Stimulated activated CD8-positive, alpha-beta memory T cell treated with anti-CD3 and anti-CD28 coated beads, Interleukin-15, amount 100 ng/mL, for 24 hours (primary cell): ENCODE data around the gene POU2F3.

Source experiments
- DNase-seq: peaks from one replicate; pipeline ENCODE4 v3.0.0-alpha.2; 2020; ENCODE audit warnings: low read depth

Gene POU2F3

DNA sequence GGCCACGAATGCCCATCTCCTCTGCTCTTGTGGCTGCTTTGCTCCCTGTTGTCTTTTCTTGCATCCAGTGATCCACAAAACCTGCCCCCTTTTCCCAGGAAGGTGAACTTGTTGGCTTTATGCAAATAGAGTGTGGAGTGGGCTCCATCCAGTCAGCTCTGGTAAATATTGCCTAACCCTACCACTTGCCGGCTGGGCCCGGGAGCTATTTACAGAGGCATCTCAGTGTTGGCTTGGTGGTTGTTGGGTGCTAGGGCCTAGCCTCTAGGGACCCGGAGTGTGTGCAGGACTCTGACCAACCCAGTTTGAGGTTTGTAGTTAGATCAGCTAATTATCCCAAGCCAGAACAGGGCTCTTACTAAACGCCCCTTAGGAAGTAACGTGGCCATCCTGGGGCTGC lies 44.3 kb downstream of the POU2F3 start:
- DNase-seq: no peak

DNA sequence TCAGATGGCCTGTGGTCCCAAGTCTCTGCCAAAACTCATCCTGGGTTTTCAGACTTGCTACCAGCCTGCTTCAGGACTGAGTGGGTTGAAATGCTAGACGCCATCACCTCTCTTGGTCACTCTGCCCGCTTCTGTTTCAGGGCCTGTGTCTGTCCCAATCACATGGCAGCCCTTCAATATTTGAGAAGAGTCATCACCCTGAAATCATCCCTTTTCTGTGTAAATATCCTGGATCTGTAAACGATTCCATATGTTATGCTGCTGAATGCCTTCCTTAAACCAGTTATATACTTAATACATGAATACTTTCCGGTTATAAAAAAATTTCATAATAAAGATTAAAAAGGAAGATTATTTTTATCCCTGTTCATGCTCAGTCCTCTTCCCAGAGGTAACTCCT lies 45.3 kb downstream of the POU2F3 start:
- no peak for DNase-seq

GRCh38 chr11:120288021-120288420 lies 48.1 kb downstream of the POU2F3 start:
- no peak for DNase-seq

GRCh38 chr11:120289426-120289825 lies 49.5 kb downstream of the POU2F3 start:
- DNase-seq: no peak

DNA sequence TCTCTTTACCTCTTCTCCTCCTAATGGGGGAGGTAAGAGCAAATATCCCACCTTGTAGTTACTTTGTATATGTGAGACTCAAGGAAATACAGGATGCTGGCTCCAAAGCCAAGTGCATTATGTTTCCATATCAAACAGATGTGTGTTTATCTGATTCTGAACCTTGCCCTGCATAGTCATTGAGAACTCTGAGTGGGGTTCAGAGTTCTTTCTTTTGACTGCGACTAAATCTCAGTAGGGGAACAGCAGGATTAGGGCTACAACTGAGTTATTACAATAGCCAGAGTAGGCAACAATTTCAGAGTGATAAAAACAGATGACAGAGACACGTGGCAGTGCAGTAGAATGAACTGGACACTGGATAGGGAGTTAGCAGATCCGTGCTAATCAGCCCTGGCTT lies 51.0 kb downstream of the POU2F3 start:
- no peak for DNase-seq

- no peak for DNase-seq
Observed at GRCh38 chr11:120293038-120293800, 53.3 kb downstream of the POU2F3 start.

- DNase-seq: no peak
Observed at GRCh38 chr11:120294096-120294495, 54.2 kb downstream of the POU2F3 start.

- no peak for DNase-seq
Observed at GRCh38 chr11:120295099-120295498, 55.2 kb downstream of the POU2F3 start.

DNA sequence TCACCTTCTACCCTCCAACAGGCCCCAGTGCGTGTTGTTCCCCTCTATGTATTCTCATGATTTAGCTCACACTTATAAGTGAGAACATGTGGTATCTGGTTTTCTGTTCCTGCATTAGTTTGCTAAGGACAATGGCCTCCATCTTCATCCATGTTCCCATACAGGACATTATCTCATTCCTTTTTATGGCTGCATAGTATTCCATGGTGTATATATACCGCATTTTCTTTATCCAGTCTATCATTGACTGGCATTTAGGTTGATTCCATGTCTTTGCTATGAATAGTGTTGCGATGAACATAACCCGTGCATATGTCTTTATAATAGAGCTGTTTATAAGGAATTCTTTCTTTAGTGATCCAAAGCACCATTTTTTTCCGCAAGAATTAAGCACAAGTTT lies 56.6 kb downstream of the POU2F3 start:
- DNase-seq: no peak

- no peak for DNase-seq
Observed at GRCh38 chr11:120298461-120298860, 58.5 kb downstream of the POU2F3 start.

DNA sequence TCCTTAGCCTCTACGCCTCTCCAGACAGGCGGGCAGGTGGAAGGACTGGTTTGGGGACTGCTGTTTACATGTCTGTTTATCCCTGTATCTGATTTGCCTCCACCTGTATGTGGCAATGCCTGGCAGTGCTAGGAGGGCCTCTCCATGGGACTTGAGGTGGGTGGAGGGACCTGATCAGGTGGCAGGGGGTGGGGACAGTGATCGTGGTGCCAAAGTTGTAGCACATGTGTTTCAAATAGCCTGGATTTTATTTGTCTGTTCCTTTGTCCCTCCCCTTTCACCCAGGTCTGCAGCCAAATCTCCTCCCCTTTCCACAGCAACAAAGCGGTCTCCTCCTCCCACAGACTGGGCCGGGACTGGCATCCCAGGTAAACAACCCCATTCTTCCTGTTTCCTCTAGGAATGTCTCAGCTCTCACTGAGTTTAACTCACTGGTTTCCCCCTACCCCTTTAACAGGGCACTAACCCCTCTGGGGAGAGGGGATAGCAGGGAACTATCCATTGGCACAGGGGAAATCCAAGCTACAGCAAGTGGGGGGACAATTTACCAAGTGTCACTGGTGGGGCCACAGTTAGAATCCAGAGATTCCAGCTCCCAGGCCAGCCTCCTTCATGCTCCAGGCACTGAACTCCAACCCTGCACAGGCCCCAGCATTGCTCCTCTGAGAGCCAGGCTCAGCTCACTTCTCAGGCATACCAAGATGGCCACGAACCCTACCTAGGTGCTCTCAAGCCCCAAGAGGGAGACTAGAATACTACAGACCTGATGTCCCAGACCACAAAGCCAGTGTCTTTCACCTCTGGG lies 62.3 kb downstream of the POU2F3 start:
- no peak for DNase-seq

DNA sequence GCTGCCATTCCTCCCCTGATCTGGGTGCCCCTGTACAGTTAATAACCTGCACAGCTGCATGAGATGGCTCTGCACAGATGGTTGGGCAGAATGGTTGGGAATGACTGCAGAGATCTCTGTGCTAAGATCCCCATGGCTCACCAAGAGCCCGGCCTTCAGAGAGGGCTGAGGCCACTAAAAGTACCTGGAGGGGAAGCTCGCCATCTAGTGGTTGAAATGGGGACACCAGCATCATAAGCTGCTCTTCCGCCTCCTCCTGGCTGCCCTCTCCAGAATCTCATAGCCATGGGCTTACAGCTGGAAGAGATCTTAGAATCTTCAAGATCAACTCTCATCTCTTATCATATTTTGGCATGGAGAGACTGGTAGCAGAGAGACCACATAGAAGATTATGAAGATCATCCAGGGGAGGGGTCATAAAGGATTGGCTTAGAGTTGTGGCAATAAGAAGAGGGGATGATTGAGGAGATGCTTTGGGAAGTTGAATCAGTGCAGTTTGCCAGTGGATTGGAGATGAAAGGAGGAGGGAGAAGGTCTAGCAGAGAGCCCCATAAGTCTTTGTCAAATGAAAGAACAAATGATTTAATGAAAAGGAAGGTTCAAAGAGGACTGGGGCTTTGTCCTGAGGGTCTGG lies 63.2 kb downstream of the POU2F3 start:
- no peak for DNase-seq

DNA sequence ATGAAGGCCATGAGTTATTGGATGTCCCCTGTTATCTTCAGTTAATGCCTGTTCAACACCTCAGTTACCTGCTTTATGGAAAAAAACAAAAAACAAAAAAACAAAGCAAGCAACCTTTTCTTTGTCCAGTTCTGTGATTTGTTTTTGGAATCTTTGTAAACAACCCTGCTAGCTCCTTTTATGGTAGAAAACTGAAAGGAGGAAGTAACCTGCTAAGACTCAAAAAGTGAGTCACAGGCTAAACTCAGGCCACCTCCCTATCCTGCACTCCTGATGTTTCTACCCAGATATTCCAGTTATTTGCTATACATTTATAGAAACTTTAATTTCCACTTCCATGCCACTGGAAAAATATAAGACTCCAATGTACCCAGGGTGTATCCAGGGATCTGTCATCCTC lies 64.6 kb downstream of the POU2F3 start:
- DNase-seq: no peak

- DNase-seq: no peak
Observed at GRCh38 chr11:120305286-120305685, 65.3 kb downstream of the POU2F3 start.

- DNase-seq: no peak
Observed at GRCh38 chr11:120306519-120307242, 66.7 kb downstream of the POU2F3 start.

DNA sequence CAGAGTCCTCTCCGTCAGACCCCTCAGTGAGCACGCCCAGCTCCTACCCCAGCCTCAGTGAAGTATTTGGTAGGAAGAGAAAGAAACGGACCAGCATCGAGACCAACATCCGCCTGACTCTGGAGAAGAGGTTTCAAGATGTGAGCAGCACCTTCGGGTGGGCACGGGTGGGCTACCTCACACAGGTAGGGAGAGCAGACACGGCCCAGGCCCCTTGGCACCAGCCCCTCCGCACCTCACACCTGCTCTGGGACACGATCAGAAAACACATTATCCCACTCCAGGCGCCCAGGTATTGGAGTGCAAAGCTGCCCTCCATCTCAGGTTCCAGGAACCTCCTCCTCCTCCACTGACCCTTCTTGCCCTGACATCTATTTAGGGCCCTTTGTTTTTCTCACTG lies 67.5 kb downstream of the POU2F3 start:
- DNase-seq: no peak

DNA sequence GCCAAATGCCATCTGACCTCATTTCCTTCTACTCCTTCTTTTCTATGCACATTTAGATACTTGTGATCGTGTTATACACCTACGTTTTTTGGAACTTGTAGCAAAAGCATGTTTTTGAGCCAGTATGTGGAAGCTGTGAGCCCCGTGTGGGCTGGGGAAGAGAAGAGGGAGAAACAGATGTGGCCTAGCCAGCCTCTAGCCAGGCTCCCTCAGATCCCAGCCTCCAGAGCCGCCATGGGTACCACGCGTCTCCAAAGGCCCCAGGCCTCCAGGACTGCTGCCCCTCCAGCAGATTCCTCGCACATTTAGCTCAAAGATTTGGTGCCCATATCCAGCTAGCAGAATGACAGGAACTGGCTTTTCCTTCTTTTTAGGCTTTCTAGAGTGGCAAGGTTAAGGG lies 68.1 kb downstream of the POU2F3 start:
- no peak for DNase-seq

GRCh38 chr11:120310870-120311269 lies 70.9 kb downstream of the POU2F3 start:
- no peak for DNase-seq

GRCh38 chr11:120314861-120315260 lies 74.9 kb downstream of the POU2F3 start:
- DNase-seq: no peak

GRCh38 chr11:120316880-120317688 lies 77.1 kb downstream of the POU2F3 start:
- no peak for DNase-seq

DNA sequence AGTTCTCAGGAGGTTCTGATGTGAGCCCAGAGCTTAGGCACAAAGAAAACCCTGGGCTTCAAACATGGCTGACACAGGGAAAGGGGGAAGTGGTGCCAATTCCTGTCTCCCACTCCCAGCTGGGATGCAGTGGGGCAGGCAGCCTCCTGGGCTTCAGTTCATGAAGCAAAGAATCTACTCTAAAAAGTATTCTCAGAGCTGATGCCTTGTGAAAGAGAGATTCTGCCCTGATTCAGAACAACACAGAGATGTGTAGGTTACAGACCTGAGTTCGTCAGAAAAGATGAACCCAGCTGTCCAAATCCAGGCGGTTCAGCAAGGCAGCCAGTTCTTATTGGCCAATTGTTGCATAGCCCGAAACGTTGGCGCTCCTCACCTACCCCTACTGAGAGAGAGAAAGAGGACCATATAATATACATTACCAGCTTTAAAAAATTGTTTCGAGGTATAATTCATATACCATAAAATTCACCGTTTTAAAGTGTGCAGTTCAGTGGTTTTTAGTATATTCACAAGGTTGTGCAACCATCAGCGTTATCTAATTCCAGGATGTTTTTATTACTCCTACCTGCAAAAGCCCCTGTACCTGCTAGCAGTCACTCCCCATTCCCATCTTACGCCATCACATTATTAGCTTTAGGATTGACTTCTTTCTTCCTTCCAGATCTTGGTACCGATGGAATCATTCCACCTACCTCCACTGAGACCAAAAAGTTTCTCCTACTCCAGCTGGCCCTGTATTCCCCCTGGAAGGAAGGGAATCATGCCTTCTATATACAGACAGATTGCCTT lies 77.9 kb downstream of the POU2F3 start:
- no peak for DNase-seq
